Pulmonary artery endothelial cell (primary cell): Measurements from ENCODE around the gene TMEM132D. TPM values are rescaled to one million over a fixed set of nuclear protein-coding genes. Genes with fewer than 3 reads are reported as not detected.

Source experiments
- DNase-seq: peaks from one replicate; pipeline ENCODE4 v3.0.0-alpha.2; 2011; ENCODE audit warnings: low read depth, low spot score
- total RNA-seq: library from RNA; depleted of rRNA; stranded (reverse); fragments of >200 nt; gene quantifications from 2 replicates; pipeline ENCODE4 v1.2.3, GENCODE V29; 2014

TMEM132D gene
- total RNA-seq, 1 donor from 2014 or later: not detected

DNA sequence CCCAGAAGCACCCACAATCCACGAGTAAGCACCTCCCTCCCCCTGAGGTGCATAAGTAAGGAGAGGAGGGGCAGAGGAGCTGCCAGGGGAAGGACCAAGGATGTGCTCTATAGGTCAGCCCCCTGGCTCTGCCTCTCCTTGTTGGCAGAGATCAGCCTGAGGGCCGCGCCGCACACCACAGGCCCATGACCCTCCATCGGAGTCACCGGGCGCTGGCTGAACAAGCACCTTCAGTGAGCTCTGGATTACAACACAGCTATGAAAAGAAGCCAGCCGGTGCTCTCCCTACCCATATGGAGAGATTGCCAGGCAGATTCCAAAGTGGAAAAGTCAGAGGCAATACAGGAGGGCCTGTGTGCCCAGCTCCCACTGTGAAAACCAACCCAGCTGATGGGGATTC is 793.2 kb downstream of the TMEM132D start:
- no peak for DNase-seq

DNA sequence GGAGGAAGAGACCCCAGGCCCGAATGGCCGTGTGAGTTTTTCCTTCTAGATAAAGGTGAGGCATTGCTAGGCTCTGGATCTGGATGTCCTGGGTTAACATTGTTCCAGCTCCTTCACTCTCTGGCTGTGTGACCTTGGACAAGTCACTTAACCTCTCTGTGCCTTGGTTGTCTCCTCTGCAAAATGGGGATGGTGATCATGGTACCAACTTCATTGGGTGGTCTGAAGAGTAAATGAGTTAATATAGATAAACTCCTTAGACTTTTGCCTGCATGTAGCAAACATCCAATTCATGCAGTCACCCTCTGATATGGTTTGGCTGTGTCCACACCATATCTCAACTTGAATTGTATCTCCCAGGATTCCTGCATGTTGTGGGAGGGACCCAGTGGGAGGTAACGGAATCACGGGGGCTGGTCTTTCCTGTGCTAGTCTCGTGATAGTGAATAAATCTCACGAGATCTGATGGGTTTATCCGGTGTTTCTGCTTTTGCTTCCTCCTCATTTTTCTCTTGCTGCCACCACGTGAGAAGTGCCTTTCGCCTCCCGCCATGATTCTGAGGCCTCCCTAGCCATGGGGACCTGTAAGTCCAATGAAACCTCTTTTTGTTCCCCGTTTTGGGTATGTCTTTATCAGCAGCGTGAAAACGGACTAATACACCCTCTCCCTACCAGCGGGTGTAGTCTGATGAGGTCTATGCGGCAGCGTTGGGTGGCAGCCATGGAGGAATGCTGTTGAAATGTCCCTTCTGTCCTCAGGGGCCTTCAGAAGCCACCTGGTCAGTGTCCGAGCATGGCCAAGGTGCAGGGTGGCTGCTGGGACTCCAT is 794.4 kb downstream of the TMEM132D start:
- DNase-seq: no peak

- DNase-seq: no peak
These were observed 797.1 kb downstream of the TMEM132D start for GRCh38 chr12:129106772-129107171.

GRCh38 chr12:129103231-129103630 is 800.6 kb downstream of the TMEM132D start:
- DNase-seq: no peak

DNA sequence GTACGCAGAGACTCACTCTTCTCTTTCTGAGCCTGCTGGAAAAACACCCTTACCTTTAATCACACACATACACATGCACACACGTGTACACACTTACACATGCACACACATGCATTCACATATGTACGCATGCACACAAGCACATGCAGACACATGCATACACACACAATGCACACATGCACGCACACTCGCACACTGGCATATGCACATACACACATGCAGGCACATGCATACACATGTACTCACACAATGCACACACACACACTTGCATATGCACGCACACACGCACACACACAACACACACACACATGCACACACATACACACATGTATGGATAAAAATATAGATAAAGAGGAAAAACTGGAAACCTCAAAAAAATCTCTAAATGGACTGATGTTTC is 801.6 kb downstream of the TMEM132D start:
- no peak for DNase-seq

DNA sequence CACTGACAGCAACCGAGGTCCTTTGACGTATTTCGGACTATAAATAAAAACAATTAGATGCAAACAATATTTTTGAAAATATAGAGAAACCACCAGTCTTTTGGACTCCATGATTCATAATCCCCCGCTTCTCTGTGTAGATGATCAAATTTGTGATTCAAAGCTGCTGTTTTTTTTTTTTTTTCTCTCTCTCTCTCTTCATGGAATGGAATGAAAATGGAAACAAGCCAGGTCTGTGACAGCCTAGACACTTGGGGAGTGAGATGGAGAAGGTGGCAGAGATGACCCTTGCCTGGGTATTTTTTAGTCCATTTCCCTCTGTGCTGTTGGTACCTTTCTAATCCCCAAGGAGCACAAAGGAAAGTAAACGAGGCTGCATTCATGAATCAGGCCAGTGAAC is 802.0 kb downstream of the TMEM132D start:
- DNase-seq: no peak

DNA sequence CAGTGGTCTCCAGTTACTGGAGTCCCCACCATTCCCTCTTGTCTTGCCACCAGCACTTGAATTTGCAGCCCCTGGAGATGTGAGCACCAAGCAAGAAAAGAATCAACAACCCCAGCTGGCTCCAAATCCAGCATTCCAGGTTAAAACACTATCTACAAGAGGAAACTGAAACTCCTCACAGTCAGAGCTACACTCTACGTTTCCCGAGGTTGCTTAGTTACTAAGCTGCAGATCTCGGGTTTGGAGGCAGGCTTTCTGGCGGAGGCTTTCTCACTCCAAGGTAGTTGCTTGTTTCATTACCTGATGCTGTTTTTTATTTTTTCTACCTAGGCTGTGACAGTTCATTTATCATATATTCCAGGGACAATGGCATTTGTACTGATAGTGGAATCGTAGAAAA is 802.4 kb downstream of the TMEM132D start:
- no peak for DNase-seq

GRCh38 chr12:129097451-129097850 is 806.4 kb downstream of the TMEM132D start:
- no peak for DNase-seq

GRCh38 chr12:129096968-129097367 is 806.9 kb downstream of the TMEM132D start:
- DNase-seq: no peak

GRCh38 chr12:129096184-129096583 is 807.6 kb downstream of the TMEM132D start:
- DNase-seq: no peak

DNA sequence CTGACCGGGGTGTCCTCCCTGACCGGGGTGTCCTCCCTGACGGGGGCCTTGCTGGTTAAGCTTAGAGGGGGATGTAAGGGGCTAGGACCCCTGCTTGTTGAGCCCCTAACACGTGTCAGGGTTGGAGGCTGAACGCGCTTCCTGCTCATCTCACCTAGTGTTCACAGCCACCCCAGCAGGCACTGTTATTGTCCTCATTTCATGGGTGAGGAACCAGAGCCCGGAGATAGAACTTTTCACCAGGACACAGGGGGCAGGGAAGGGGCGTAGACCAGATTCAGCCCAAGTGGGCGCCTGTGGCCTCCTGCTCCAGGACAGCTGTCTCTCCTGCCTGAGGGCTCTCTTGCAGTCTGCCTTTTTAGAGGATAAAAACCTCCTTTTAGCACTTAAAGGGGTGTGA is 814.2 kb downstream of the TMEM132D start:
- no peak for DNase-seq

DNA sequence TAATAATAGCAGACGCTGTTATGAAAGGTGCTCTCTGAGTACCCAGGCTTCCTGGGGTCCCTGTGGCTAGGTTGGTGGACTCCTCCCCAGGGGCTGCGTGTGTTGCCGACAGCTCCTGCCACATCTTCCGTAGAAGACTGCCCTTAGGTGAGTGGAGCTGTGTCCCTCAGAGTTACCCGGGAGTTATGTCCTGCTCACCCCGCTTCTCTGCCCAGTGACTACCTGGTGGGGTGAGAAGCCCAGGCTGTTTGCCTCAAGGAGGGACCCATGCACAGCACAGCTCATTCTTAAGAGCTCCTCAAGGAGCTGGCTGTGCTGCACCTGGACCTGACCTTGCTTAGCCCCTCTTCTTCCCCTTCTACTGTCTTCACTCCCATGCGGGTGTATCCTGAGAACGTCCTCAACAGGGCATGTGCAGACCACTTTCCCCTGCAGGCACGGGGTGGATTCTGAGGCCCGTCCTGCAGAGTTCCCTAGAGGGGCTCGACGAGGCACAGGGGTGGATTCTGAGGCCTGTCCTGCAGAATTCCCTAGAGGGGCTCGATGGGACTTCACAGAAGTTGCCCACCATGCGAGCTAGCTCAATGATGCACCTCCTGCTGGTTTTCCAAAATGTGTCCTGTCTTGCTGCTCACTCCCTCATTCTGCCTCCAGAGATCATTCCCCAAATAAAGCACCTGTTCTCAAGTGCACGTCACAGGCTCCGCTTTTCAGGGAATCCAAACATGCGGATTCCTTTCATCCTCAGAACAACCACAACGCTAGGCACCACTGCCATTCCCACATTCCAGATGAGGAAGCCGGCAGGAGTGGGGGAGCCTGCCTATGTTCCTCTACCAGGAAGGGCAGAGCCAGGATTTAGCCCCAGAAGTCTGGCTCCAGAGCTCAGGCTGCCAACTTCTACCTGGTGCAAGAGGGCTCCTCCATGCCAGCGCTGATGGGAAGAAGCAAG is 818.7 kb downstream of the TMEM132D start:
- DNase-seq: no peak

- no peak for DNase-seq
These were observed 820.5 kb downstream of the TMEM132D start for GRCh38 chr12:129083121-129083840.

DNA sequence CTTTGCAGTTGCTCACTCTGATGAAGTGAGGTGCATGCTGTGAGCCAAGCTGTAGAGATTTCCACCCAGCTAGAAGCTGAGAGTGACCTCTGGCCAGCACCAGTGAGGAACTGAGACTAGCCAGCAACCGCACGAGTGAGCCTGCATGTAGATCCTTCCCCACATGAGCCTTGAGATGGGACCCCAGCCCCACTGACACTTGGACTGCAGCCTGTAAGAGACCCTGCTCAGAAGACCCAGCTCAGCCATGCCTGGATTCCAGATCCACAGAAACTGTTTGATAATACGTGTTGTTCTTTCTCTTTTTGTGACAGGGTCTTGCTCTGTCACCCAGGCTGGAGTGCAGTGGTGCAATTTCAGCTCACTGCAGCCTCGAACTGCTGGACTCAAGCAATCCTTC is 821.4 kb downstream of the TMEM132D start:
- no peak for DNase-seq

DNA sequence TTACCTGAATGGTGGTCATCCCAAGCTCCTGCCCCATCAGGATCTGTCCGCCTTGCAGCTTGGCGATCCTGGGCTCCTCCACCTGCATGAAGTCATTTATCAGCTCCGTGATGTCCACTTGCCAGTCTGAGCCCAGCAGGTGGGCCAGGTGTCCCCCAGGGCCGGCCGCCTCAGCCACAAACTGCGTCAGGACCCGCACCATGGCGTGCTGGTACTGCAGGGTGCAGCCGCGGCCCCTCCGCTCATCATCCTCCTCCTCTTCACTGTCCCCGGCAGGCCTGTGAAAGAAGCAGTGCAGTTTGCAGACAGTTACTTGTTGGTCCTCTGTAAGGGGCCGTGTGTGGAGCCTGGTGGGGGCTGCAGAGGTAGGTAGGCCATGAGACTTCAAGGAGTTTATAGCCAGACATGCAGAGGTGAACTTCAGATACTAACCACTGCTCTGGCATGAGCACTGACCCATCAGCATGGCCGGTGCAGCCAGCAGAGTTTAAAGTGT is 822.0 kb downstream of the TMEM132D start:
- no peak for DNase-seq

GRCh38 chr12:129080821-129081220 is 823.0 kb downstream of the TMEM132D start:
- DNase-seq: no peak

- no peak for DNase-seq
These were observed 823.4 kb downstream of the TMEM132D start for GRCh38 chr12:129080391-129080790.

GRCh38 chr12:129079719-129080118 is 824.1 kb downstream of the TMEM132D start:
- DNase-seq: no peak

DNA sequence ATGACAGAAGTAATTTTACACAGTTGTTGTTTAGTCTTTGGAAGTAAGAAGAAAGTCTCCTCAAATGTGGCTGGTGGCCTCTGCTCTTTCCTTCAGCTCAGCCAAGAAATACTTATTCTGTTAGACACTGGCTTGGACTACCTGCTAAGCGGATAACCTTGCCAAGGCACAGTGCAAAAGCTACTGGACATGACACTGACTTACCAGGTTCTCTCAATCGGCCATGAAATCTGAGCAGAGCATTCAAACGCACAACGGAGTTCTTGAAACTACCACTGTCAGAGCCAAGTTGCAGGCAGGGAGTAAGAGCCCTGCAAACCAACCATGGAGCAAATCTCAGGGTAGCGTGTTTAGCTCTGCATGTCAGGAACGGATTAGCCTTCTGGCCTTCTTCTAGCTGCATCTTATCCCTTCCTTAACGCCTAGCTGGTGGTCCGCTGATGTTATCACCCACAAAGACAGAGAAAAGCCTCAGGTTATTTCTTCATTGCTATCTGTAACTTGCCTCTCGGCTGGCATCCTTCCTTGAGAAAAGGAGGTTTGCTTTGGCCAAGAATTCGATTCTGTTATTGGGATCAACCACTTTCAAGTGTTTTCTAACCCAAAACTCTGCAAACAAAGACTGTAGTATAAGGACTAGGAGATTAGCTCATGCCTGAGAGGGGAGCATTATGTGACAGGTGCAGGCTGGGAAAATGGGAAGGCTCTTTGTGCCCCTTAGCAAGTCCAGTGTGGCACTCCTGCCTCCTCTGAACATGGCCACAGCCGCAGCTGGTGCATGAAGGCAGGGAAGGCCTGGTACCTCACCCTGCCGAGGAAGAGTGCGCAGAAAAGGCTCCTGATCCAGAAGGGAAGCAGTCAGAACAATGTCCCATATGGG is 827.1 kb downstream of the TMEM132D start:
- no peak for DNase-seq

DNA sequence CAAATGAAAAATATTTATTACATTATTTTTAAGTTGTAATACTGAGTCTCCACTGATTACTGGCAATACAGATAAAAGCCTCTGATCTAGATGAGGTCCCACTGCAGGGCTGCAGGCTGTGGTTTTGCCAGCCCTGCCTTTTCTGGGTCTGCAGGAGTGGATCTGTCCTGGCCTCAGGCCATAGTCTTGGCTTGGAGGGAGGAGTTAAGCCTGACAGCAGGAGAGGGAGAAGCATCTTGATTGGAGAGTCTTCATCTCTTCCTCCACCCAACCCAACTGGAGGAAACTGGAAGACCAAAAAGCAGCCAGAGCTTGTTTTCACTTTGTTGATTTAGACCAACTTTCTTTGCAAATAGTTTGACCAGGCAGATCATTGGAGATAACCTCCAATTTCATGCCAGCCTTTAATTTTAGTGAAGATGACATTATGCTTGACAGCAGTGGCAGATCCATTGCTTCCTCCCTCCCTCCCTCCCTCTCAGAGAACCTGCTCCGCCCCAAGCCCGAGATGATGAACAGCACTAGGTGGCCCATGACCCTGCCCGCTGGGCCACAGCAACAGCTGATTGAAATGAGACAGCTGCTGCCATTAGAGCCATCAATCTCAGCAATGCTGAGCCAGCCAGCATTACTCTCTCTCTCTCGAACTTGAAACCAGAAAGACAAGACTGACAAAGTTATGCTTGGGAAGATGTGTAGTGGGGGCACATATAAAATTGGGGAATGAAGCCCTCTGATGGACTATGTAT is 828.2 kb downstream of the TMEM132D start:
- no peak for DNase-seq
